ENCODE results near the gene NMRAL1. TPM values are rescaled to one million over a fixed set of nuclear protein-coding genes. Genes with fewer than 3 reads are reported as not detected.

NMRAL1 gene
- total RNA-seq, 1 donor from 2014 or later, result 56.0 TPM

- DNase-seq (ENCODE audit: low spot score in 2 of 2, unreplicated experiment in 2 of 2), result no peak
- H3K4me3 Mint-ChIP-seq, result no peak overlapping the region
- no peaks in the 10 kb centered on the region for H3K36me3 Mint-ChIP-seq
- H3K4me1 Mint-ChIP-seq, result peaks cover 10% of the 10 kb centered on the region
- H3K27me3 Mint-ChIP-seq (ENCODE audit: low read depth), result peaks cover 2% of the 10 kb centered on the region
- TF ChIP-seq CTCF (IDR thresholded peaks at IDR 0.05; ENCODE audit: unreplicated experiment), result no peak
- no peak overlapping the region for H3K27ac Mint-ChIP-seq
- H3K9me3 Mint-ChIP-seq, result no peaks in the 10 kb centered on the region
Observed at GRCh38 chr16:4412854-4413253, 61.6 kb downstream of the NMRAL1 start.

- H3K27me3 Mint-ChIP-seq (ENCODE audit: low read depth), result no peaks in the 10 kb centered on the region
- H3K27ac Mint-ChIP-seq, result no peak overlapping the region
- no peaks in the 10 kb centered on the region for H3K9me3 Mint-ChIP-seq
- no peaks in the 10 kb centered on the region for H3K36me3 Mint-ChIP-seq
- no peak for DNase-seq (ENCODE audit: low spot score in 2 of 2, unreplicated experiment in 2 of 2)
- H3K4me1 Mint-ChIP-seq, result peaks cover 10% of the 10 kb centered on the region
- TF ChIP-seq CTCF (IDR thresholded peaks at IDR 0.05; ENCODE audit: unreplicated experiment), result no peak
- H3K4me3 Mint-ChIP-seq, result no peak overlapping the region
Observed at GRCh38 chr16:4412159-4412558, 62.3 kb downstream of the NMRAL1 start.

Other genes with a start within 250 kb of the NMRAL1 start
- gene SRL, start 232.5 kb downstream of the NMRAL1 start, total RNA-seq, result 1.7 to 1.8 TPM (median 1.8 TPM) in 3 replicates
- 28.8 to 33.7 TPM (median 29.5 TPM) in 3 replicates for gene TFAP4, start 201.6 kb downstream of the NMRAL1 start, total RNA-seq
- gene GLIS2, start 158.6 kb downstream of the NMRAL1 start, total RNA-seq, result 78.2 to 80.3 TPM (median 79.6 TPM) in 3 replicates
- gene PAM16, start 123.3 kb downstream of the NMRAL1 start, total RNA-seq, result 31.8 to 35.6 TPM (median 33.6 TPM) in 3 replicates
- 36.7 to 37.6 TPM (median 37.5 TPM) in 3 replicates for gene VASN, start 102.8 kb downstream of the NMRAL1 start, total RNA-seq
- 32.9 to 35.1 TPM (median 34.1 TPM) in 3 replicates for gene CORO7, start 58.0 kb downstream of the NMRAL1 start, total RNA-seq
- 34.7 to 37.7 TPM (median 35.3 TPM) in 3 replicates for gene DNAJA3, start 48.8 kb downstream of the NMRAL1 start, total RNA-seq
- gene HMOX2, start 1.8 kb upstream of the NMRAL1 start, total RNA-seq, result 26.3 to 30.9 TPM (median 27.5 TPM) in 3 replicates
- 24.2 to 28.2 TPM (median 27.0 TPM) in 3 replicates for gene CDIP1, start 64.1 kb upstream of the NMRAL1 start, total RNA-seq
- 0.45 to 0.95 TPM (median 0.58 TPM) in 3 replicates for gene C16orf96, start 81.7 kb upstream of the NMRAL1 start, total RNA-seq
- 51.3 to 59.3 TPM (median 53.1 TPM) in 3 replicates for gene UBALD1, start 140.3 kb upstream of the NMRAL1 start, total RNA-seq
- 110 to 121 TPM (median 117 TPM) in 3 replicates for gene MGRN1, start 150.2 kb upstream of the NMRAL1 start, total RNA-seq
- gene NUDT16L1, start 218.9 kb upstream of the NMRAL1 start, total RNA-seq, result 28.4 to 33.0 TPM (median 31.1 TPM) in 3 replicates

All from mesothelial cell of epicardium (in vitro differentiated cells).